HepG2 (cell line): ENCODE results near the gene MTHFD2L. TPM values are rescaled to one million over a fixed set of nuclear protein-coding genes. Genes with fewer than 3 reads are reported as not detected.

Experiments
- ATAC-seq: fragments of 200-7000 bp; cut with Tn5 transposase; 3 replicates; pipeline ENCODE4 v1.9.1; 2020; ENCODE audit warnings: mild to moderate bottlenecking, moderate library complexity
- BruUV-seq: library from RNA; stranded (reverse); fragments of 400-500 nt; replicated peaks from 2 replicates; lab custom pipeline; 2021; lab: Mats Ljungman, UMichigan
- CTCF ChIA-PET: fragments of 300-600 bp; formaldehyde crosslinking; extraction: SDS; loops from one replicate; lab custom pipeline; 2021; ENCODE audit warnings: low total read pairs, inconsistent platforms, low intra/inter-chr PET ratio; lab: Yijun Ruan, JAX
- POLR2A ChIA-PET: fragments of 350-600 bp; sonication (Branson Sonifier 250); formaldehyde crosslinking; loops from one replicate; lab custom pipeline; 2020; ENCODE audit warnings: antibody characterized with exemption, inconsistent platforms; lab: Yijun Ruan, JAX
- DNase-seq: peaks from one replicate; pipeline ENCODE4 v3.0.0-alpha.2; 2015; ENCODE audit warnings: low spot score
- FAIRE-seq: peaks from 3 replicates; lab custom pipeline; 2011; peaks lifted over from hg19 to GRCh38; lab: Jason Lieb, UNC
- H2AFZ ChIP-seq: one replicate; pipeline ENCODE4 v1.6.1; 2011; ENCODE audit warnings: low read length, inconsistent platforms
- H3K27ac ChIP-seq: fragments of 300-600 bp; 3 replicates; pipeline ENCODE4 v1.8.0; 2011; ENCODE audit warnings: mixed run types, mild to moderate bottlenecking, mixed read lengths, low read length, inconsistent platforms; ENCODE audit not compliant: insufficient read depth; ENCODE audit errors: extremely low read length
- H3K27me3 ChIP-seq, 2 experiments: fragments of 200-600 bp in 1 of 2; 2 replicates in 1 of 2; 3 replicates in 1 of 2; pipeline versions ENCODE4 v1.6.0 to v1.8.0; 2011; ENCODE audit warnings: low read length in 2 of 2, mild to moderate bottlenecking in 2 of 2, moderate library complexity in 2 of 2, inconsistent platforms in 1 of 2; ENCODE audit not compliant: insufficient read depth in 2 of 2, control insufficient read depth in 1 of 2
- H3K36me3 ChIP-seq, 2 experiments: fragments of 200-600 bp in 1 of 2; replicated peaks in 1 of 2; 2 replicates in 1 of 2; 3 replicates in 1 of 2; pipeline versions ENCODE4 v1.5.1 to v1.8.0; 2011; ENCODE audit warnings: low read length in 2 of 2, inconsistent platforms in 1 of 2; ENCODE audit not compliant: insufficient read depth in 2 of 2, control insufficient read depth in 1 of 2
- H3K4me1 ChIP-seq: 2 replicates; pipeline ENCODE4 v1.5.1; 2012; ENCODE audit warnings: low read length, inconsistent platforms; ENCODE audit not compliant: insufficient read depth
- H3K4me2 ChIP-seq: 2 replicates; pipeline ENCODE4 v1.6.0; 2011; ENCODE audit warnings: low read depth, low read length, inconsistent platforms
- H3K4me3 ChIP-seq, 3 experiments: fragments of 200-600 bp in 1 of 3; sonication (generic), shearing (Covaris generic) in 1 of 3; replicated peaks in 1 of 3; 2 replicates each; pipeline ENCODE4 v1.5.1; 2011 to 2016; ENCODE audit warnings: low read length in 3 of 3, inconsistent platforms in 2 of 3, low read depth in 2 of 3, mild to moderate bottlenecking in 2 of 3, control low read depth in 1 of 3, mixed read lengths in 1 of 3; ENCODE audit not compliant: insufficient read depth in 1 of 3
- H3K79me2 ChIP-seq: one replicate; pipeline ENCODE4 v1.6.1; 2011; ENCODE audit warnings: low read length, inconsistent platforms; ENCODE audit not compliant: insufficient read depth
- H3K9ac ChIP-seq: 2 replicates; pipeline ENCODE4 v1.6.0; 2011; ENCODE audit warnings: mild to moderate bottlenecking, low read depth, low read length, inconsistent platforms; ENCODE audit not compliant: insufficient read depth
- H3K9me3 ChIP-seq: 2 replicates; pipeline ENCODE4 v1.5.1; 2012; ENCODE audit warnings: mild to moderate bottlenecking, low read length
- H4K20me1 ChIP-seq: 2 replicates; pipeline ENCODE4 v1.6.0; 2011; ENCODE audit warnings: inconsistent platforms, mild to moderate bottlenecking, low read length, moderate library complexity; ENCODE audit not compliant: insufficient read depth
- GZF1 ChIP-seq: sonication (generic); formaldehyde crosslinking; IDR thresholded peaks from 2 replicates; pipeline ENCODE4 v1.5.1; 2020; ENCODE audit warnings: mild to moderate bottlenecking, missing genetic modification reagents
- HOXA9 ChIP-seq: sonication (generic); formaldehyde crosslinking; IDR thresholded peaks from 2 replicates; pipeline ENCODE4 v1.8.1; 2022; ENCODE audit warnings: missing genetic modification reagents, mild to moderate bottlenecking, moderate library complexity, borderline replicate concordance
- JUN ChIP-seq: sonication (generic); formaldehyde crosslinking; IDR thresholded peaks from 2 replicates; pipeline ENCODE4 v1.4.0; 2020; ENCODE audit warnings: mild to moderate bottlenecking, missing genetic modification reagents
- KAT2B ChIP-seq: fragments of 150-350 bp; IDR thresholded peaks from 2 replicates; pipeline ENCODE4 v1.6.1; 2014; ENCODE audit warnings: low read depth, low read length, borderline replicate concordance
- KLF6 ChIP-seq: IDR thresholded peaks from 2 replicates; pipeline ENCODE4 v1.8.0; 2016; ENCODE audit warnings: missing biosample characterization, missing genetic modification reagents
- MAFF ChIP-seq: IDR thresholded peaks from 2 replicates; pipeline ENCODE4 v1.6.1; 2011; ENCODE audit warnings: low read depth, low read length, improper control_type of control experiment
- MAFK ChIP-seq, 2 experiments: IDR thresholded peaks in 1 of 2; conservative IDR thresholded peaks in 1 of 2; 2 replicates each; pipeline ENCODE4 v1.6.1; 2011; ENCODE audit warnings: improper control_type of control experiment in 2 of 2, low read length in 2 of 2
- PAX8 ChIP-seq: sonication (generic); formaldehyde crosslinking; IDR thresholded peaks from 2 replicates; pipeline ENCODE4 v1.8.0; 2022; ENCODE audit warnings: mild to moderate bottlenecking, missing genetic modification reagents, borderline replicate concordance
- TOPORS ChIP-seq: sonication (generic); formaldehyde crosslinking; IDR thresholded peaks from 2 replicates; pipeline ENCODE4 v1.8.0; 2023; ENCODE audit warnings: mild to moderate bottlenecking, missing genetic modification reagents
- U2AF1 ChIP-seq: fragments of 200-400 bp; formaldehyde crosslinking; optimal IDR thresholded peaks from 2 replicates; pipeline ENCODE3; 2017; ENCODE audit warnings: mild to moderate bottlenecking, low read depth, low read length
- ZNF10 ChIP-seq: sonication (generic); formaldehyde crosslinking; IDR thresholded peaks from 2 replicates; pipeline ENCODE4 v1.4.0; 2020; ENCODE audit warnings: mild to moderate bottlenecking, low read depth, missing genetic modification reagents, borderline replicate concordance
- ZNF292 ChIP-seq: sonication (generic); formaldehyde crosslinking; IDR thresholded peaks from 2 replicates; pipeline ENCODE4 v1.8.1; 2022; ENCODE audit warnings: mild to moderate bottlenecking, low read depth, missing genetic modification reagents, borderline replicate concordance
- ZNF883 ChIP-seq: sonication (generic); formaldehyde crosslinking; IDR thresholded peaks from 2 replicates; pipeline ENCODE4 v1.5.1; 2020; ENCODE audit warnings: mild to moderate bottlenecking, missing genetic modification reagents; ENCODE audit errors: not compliant biosample characterization
- WGBS: methylation state at CpG from one replicate; pipeline ENCODE4 v1.1.6; 2017; ENCODE audit warnings: low lambda C conversion rate; 5-methylcytosine and 5-hydroxymethylcytosine counted together
- in situ Hi-C: cut with HindIII; loops from 2 replicates; pipeline ENCODE4 v1.10.0; 2017; ENCODE audit warnings: low pct_unique_long_range_greater_than_20kb; ENCODE audit not compliant: extremely low pct_ligation_motif_present
- intact Hi-C: fragments of 100-400 bp; cut with micrococcal nuclease; formaldehyde crosslinking; loops from one replicate; pipeline ENCODE4 v1.10.0; 2022; ENCODE audit not compliant: unreplicated experiment
- polyA plus RNA-seq, 8 experiments: library from polyadenylated mRNA; depleted of rRNA in 3 of 8; stranded (reverse) in 7 of 8; unstranded in 1 of 8; fragments of >200 nt; fragmentation: Illumina TruSeq in 4 of 8; extraction: Trizol in 4 of 8; gene quantifications; 2 replicates each; pipeline versions ENCODE4 v1.2.1 to v1.2.3, GENCODE V29; 2011 to 2016; ENCODE audit warnings: low read depth in 4 of 8, missing spikeins in 1 of 8, mixed read lengths in 1 of 8; ENCODE audit not compliant: insufficient read depth in 1 of 8
- total RNA-seq, 5 experiments: library from RNA; depleted of rRNA; stranded (reverse); fragments of >200 nt; fragmentation: Illumina TruSeq; extraction: Trizol; gene quantifications; 2 replicates each; pipeline ENCODE4 v1.2.3, GENCODE V29; 2016; ENCODE audit warnings: low read depth in 1 of 5

Gene MTHFD2L
- total and polyA plus RNA-seq, 2 of the 13 experiments (the other 11 are each of a cell fraction or from before 2014, with no cell fraction given) = 10.5 to 14.9 TPM

DNA sequence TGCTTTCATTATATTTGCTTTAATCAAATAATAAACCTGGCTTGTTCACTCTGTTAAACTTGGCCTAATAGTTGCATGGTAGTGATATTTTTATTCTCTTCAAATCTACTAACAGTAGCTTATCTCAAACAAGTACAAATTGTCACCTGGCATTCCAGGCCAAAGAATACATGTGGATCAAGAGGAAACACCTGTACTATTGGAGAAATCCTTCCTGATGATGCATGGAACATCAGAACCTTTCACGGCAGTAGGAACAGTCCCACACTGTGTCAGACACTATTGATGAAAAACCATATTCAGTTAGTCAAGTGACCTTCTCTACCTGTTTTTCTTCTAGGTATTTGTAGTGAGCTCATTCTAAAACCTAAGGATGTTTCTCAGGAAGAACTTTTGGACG, 17.0 kb downstream of the MTHFD2L start (continued):
- TF ChIP-seq KLF6 (CRISPR knock-in tag) (no peak), PAX8 (CRISPR knock-in tag) (no peak), ZNF883 (CRISPR knock-in tag) (no peak), GZF1 (CRISPR knock-in tag) (no peak), U2AF1 (no peak), ZNF10 (no peak), ZNF292 (CRISPR knock-in tag) (no peak), JUN (CRISPR knock-in tag) (no peak)

DNA sequence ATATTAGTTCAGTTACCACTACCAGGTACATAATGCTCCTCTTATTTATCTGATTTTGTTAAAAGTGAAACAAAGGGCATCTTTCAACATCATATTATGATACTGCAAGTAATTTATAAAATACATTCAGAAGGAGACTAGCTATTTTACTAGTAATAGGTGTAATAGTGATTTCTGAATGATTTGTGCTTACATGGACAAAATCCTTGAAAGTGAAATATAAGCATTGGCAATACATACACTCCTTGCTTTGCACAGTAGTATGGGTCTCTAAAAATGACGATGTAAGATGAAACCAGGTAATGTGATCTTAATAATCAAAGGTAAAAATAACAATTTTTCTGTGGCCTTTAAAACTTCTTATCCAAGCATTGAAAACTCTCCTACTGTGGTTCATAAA, 17.5 kb downstream of the MTHFD2L start:
- 88% methylated on average over 1 of the region's 1 CpG for WGBS
- H3K4me2 ChIP-seq = no peak overlapping the region
- H3K4me3 ChIP-seq = no peak overlapping the region
- H3K36me3 ChIP-seq = no peaks in the 10 kb centered on the region
- FAIRE-seq (no peak), ATAC-seq (no peak), DNase-seq (no peak)
- H2AFZ ChIP-seq = no peak overlapping the region
- in situ Hi-C loops = no loop called here
- BruUV-seq = no TSS peak
- no peaks in the 10 kb centered on the region for H3K27me3 ChIP-seq
- H3K79me2 ChIP-seq = no peaks in the 10 kb centered on the region
- H3K4me1 ChIP-seq = no peaks in the 10 kb centered on the region
- no peak overlapping the region for H3K9ac ChIP-seq
- H3K9me3 ChIP-seq = no peaks in the 10 kb centered on the region
- no peaks in the 10 kb centered on the region; the same call in 1 of the 2 replicates for H4K20me1 ChIP-seq
- CTCF ChIA-PET = no interaction called here
- POLR2A ChIA-PET = no interaction called here
- TF ChIP-seq MAFF = peak; percentile 57
- TF ChIP-seq HOXA9 = no peak
- TF ChIP-seq MAFK (conservative IDR thresholded peaks at IDR 0.05 in 1 of 2, IDR thresholded peaks at IDR 0.05 in 1 of 2; ENCODE audit: low read length in 2 of 2) = peak; percentile 42 to 56; a peak in 3 of 4 replicates
- TF ChIP-seq KAT2B = no peak
- no peak for TF ChIP-seq TOPORS (CRISPR knock-in tag)
- intact Hi-C loops = no loop called here
- H3K27ac ChIP-seq = no peak overlapping the region
